Rectal smooth muscle tissue (tissue), 1 donor: ENCODE data around the gene C19orf12.

Experiments used
- H3K27ac ChIP-seq: one replicate; pipeline ENCODE4 v1.7.0; 2013; ENCODE audit warnings: low read depth, low read length, inconsistent platforms
- H3K27me3 ChIP-seq: one replicate; pipeline ENCODE4 v1.7.0; 2013; ENCODE audit warnings: low read length; ENCODE audit not compliant: control insufficient read depth, insufficient read depth
- H3K36me3 ChIP-seq: one replicate; pipeline ENCODE4 v1.7.0; 2013; ENCODE audit warnings: low read length; ENCODE audit not compliant: control insufficient read depth, insufficient read depth
- H3K4me1 ChIP-seq: one replicate; pipeline ENCODE4 v1.7.0; 2013; ENCODE audit warnings: low read length; ENCODE audit not compliant: control insufficient read depth, insufficient read depth
- H3K4me3 ChIP-seq: one replicate; pipeline ENCODE4 v1.7.0; 2013; ENCODE audit warnings: low read length
- H3K9ac ChIP-seq: one replicate; pipeline ENCODE4 v1.7.0; 2013; ENCODE audit warnings: low read length

The C19orf12 gene

DNA sequence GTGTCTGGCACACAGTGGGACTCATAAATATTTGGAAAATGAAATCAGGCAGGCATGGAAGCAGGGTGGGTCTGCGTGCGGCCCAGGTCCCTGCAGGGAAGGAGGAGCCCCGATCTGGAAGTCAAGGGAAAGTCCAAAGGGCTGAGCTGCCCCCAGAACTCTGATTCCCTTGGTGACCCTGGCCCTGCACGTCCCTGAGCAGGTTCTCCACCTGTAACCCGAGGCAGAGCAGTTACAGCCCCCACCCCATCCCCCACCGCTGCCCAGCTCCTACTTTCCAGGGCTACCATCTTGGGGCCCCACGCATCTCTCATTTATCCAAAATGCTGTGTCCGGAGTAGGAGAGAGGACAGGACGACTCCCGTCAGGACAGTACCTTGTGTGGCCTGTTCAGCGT, 47.7 kb downstream of the C19orf12 start:
- H3K27ac ChIP-seq, result peak overlapping the region; percentile 69
- H3K4me3 ChIP-seq, result peak overlapping the region; percentile 84
- no peaks in the 10 kb centered on the region for H3K27me3 ChIP-seq
- no peak overlapping the region for H3K9ac ChIP-seq
- no peaks in the 10 kb centered on the region for H3K36me3 ChIP-seq
- H3K4me1 ChIP-seq, result peaks cover 24% of the 10 kb centered on the region

DNA sequence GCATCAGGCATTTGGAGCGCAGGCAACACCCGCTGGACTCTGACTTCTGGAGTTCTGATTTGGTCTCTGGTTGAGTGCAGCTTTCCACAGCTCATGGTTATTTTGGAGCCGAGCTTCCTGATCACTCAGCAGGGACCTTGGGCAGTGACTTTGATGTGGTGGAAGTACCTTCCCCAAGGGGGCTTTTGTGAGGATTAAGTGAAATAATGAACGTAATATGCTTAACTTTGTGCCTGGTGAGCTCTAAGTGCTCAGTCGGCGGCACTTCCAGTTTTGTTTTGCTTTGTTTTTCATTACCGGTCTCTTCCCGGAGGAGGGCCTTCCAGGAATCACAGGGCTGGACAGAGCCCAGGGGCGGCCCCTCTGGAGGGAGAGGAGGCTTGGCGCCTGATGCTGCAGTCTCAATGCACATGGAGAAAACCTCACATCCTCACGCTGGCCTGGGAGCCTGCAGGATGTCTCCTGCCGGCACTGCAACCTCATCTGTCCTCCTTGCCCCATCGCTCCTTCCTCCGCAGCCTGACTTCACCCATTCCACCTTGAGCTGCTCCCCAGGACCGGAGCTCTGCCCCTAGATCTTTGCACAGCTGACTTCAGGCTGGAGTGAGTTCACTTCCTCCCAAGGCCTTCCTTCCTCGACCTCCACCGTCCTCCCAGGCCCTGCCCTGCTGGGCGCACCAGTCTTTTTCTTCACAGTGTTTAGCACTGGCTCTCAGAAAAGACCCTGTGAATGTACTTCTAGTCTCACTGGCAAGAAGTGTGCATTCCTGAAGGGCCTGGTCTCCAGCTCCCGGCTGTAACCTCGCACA, 48.3 kb downstream of the C19orf12 start:
- H3K36me3 ChIP-seq, result no peaks in the 10 kb centered on the region
- H3K27me3 ChIP-seq, result no peaks in the 10 kb centered on the region
- H3K27ac ChIP-seq, result peak overlapping the region; percentile 69
- peak overlapping the region; percentile 84 for H3K4me3 ChIP-seq
- no peak overlapping the region for H3K9ac ChIP-seq
- H3K4me1 ChIP-seq, result peaks cover 30% of the 10 kb centered on the region

DNA sequence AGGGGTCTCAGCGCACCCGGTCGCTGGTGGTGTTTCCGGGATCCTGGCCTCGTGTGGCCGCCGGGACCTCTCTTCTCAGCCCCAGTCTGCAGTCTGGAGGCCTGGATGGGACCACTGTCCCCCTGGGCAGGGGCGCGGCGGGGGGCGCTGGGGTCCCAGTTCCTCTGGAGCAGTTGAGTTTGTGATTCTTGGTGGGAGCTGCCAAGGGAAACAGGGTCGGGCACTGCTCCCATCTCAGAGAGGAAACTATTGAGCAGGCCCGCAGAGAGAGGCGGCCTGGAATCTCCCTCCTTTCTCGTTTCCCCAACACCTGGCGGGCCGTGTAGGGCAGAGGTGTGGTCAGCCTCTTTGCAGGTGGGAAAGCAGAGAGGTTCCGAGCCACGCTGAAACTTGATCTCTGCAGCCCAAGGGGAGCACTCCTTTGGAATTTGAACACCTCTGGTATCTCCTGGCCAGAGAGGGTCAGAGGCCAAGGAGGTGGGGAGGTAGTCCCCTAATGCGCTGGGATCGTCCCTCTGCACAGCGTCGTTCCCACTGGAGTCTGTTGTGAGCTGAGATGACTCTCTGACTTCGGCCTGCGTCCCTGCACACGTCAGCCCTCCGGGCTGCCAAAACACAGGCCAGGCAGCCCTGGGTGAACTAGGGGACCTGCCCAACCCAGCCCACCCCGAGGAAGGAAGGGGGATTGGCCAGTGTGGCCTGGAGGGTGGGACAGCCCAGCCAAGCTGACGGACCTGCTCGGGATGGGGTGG, 49.1 kb downstream of the C19orf12 start:
- Histone ChIP-seq H3K27me3 (no peaks in the 10 kb centered on the region), H3K4me3 (peak overlapping the region; percentile 84), H3K4me1 (peaks cover 25% of the 10 kb centered on the region), H3K9ac (peak overlapping the region; percentile 24), H3K27ac (peak overlapping the region; percentile 69), H3K36me3 (no peaks in the 10 kb centered on the region)

DNA sequence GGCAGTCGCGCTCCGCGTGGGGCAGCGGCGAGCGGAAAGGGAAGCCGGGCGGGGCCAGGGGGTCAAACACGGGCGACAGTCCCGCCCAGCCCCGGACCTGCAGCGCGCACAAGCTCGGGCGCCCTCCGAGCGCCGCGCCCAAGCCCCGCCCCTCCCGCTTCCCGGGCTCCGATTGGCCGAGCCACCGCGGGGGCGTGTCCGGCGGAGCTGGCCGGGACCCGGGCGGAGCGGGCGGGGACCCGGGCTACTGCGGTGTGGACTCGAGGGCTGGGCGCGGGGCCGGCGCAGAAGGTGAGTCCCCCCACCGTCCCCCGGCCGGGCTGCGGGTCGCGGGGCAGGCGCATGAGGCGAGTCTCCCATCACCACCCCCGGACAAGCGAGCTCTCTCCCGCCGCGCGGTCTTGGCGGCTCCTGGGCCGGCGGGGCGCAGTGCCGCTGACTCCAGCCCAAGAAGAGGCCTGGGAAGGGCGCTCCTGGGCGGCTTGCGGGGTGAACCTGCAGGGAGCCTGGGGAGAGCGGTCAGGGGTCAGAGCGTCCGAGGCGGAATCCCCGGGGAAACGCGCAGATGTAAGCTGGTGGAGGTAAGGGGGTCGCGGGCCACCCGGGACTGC, 49.7 kb downstream of the C19orf12 start, which contains the start of gene PLEKHF1:
PLEKHF1 (plus strand) TSS at position 247 of the 611 bp plus-strand sequence. CDS start 8,379 bp downstream, outside the sequence.
- Histone ChIP-seq H3K9ac (peak within 1 kb of the TSS; percentile 24), H3K4me1 (peaks cover 25% of the 10 kb centered on the region), H3K4me3 (peak within 1 kb of the TSS; percentile 84), H3K27ac (peak within 1 kb of the TSS; percentile 69), H3K27me3 (no peaks in the 10 kb centered on the region), H3K36me3 (no peaks in the 10 kb centered on the region)

DNA sequence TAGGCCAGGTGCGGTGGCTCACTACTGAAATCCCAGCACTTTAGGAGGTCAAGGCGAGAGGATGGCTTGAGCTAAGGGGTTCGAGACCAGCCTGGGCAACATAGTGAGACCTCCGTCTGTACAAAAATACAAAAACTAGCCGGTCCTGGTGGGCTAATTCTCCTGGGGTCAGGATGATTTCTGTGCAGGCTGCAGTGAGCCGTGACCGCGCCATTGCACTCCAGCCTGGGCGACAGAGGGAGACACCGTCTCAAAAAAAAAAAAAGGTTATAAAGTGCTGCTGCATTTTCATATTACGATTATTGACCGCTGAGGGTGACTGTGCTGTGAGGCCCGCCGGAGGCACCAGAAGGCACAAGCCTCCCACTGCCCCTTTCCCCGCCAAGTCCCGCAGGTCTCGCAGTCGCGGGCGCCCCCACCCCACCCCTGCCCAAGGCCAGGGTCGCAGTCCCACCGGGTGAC, 50.3 kb downstream of the C19orf12 start:
- Histone ChIP-seq H3K36me3 (no peaks in the 10 kb centered on the region), H3K4me3 (peak overlapping the region; percentile 62), H3K27me3 (no peaks in the 10 kb centered on the region), H3K27ac (peak overlapping the region; percentile 56), H3K9ac (no peak overlapping the region), H3K4me1 (peaks cover 25% of the 10 kb centered on the region)

DNA sequence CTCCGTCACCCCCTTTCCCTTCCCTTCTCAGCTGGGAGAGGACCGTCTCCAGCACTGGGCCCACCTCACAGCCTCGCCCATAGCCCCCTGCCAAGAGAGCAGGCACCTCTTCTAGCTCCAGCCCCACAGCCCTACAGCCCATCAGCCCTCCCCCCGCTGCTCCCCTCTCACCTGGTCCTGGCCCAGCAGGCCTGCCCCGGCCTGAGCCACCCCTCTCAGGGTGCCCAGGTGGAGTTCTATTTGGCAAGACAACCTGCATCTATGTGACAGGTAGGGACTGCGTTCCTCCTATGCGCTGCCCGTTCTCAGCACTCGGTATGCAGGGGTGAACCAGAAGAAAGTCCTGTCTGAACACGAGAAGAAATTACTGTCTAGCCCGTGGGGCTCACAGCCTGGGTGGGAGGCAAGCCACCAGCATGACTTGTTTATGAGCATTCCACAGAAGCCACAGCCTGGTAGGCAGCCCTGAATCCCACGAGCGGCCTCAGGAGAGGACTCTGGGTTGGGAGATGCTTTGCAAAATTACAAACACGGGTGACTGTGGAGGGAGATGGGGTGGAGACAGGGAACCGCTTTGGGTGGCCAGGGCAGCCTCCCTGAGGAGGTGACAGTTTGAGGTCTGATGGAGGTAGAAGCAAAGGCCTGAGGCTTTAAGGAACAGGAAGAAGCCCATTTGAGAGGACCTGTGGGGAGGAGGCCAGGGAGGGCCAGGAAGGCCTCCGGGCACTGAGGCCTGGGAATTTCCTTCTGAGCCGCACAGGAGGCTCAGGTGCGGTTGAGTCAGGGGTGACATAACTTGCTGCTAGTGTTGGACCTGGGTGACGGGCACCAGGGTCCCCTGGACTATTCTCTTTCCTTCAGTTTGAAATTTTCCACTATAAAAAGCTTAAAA, 51.0 kb downstream of the C19orf12 start:
- H3K4me1 ChIP-seq, result peaks cover 25% of the 10 kb centered on the region
- no peaks in the 10 kb centered on the region for H3K36me3 ChIP-seq
- no peak overlapping the region for H3K9ac ChIP-seq
- H3K27me3 ChIP-seq, result no peaks in the 10 kb centered on the region
- no peak overlapping the region for H3K27ac ChIP-seq
- peak overlapping the region; percentile 62 for H3K4me3 ChIP-seq

DNA sequence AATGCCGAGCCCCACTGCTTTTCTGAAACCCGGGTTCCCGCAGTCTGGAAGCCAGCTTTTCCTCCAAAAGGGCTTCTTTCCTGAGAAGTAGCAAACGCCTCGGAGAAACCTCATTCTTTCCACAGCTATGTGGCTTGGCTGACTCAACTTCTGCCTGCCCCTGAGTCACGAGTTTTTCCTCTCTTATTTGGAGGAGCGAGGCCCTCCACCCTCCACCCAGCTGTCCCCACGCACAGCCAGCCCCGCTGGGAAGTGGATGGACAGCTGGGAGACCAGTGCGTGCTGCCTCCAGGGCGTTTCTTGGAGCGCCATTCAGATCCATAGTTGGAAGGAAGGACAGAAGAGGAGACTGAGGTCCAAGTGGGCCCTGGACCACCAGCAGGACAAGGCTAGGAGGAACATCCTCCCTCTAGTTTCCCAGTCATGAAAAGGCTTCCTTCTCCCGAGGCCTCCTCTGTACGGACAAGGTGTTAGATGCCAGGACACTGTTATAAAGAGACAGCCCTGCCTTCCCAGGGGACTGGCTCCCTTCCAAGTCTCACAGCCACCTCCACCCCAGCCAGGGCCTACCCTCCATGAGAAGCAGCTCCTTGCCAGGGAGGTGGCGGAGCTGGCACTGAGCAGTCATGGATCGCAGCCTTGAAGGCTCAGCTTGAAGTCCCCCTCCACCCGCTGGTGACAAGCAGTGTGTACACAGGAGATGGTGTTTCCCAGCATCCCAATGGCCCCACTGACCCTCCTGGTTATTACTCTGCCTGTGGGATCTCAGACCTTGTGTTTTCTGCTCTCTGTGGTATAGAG, 52.3 kb downstream of the C19orf12 start:
- H3K4me3 ChIP-seq, result no peak overlapping the region
- peak overlapping the region; percentile 84 for H3K27ac ChIP-seq
- peaks cover 25% of the 10 kb centered on the region for H3K4me1 ChIP-seq
- no peak overlapping the region for H3K9ac ChIP-seq
- H3K36me3 ChIP-seq, result no peaks in the 10 kb centered on the region
- no peaks in the 10 kb centered on the region for H3K27me3 ChIP-seq

DNA sequence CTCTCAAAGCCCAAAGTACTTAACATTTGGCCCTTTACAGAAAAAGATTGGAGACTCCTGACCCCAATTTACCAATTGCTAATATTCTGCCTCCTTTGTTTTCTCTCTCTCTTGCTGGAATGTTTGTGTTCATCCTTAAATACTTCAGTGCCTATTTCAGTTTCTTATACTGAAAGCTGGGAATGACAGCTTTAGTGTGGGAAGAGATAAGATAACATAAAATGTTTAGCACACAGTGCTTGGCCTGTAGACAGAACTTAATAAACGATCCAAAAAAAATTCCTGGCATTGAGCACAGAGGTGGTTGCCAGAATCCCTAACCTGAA, 52.8 kb downstream of the C19orf12 start:
- Histone ChIP-seq H3K27me3 (no peaks in the 10 kb centered on the region), H3K36me3 (no peaks in the 10 kb centered on the region), H3K4me1 (peaks cover 24% of the 10 kb centered on the region), H3K9ac (no peak overlapping the region), H3K27ac (peak overlapping the region; percentile 84), H3K4me3 (peak overlapping the region; percentile 5)

DNA sequence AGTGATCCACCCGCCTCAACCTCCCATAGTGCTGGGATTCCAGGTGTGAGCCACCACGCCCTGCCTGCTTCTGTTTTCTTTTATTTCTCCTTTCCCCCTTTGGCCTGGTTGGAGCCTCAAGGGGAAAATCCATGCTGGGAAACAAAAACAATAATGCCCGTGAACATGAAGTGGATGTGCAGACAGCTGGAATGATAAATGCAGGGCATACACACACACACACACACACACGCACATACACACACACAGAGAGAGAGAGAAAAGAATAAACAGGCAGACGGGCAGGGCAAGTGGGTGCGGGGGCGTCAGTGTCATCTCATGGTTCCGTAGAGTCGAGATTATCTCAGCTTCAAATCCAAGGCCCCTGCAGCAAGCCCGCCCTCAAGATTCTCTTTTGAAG, 54.2 kb downstream of the C19orf12 start:
- Histone ChIP-seq H3K36me3 (no peaks in the 10 kb centered on the region), H3K4me1 (peaks cover 19% of the 10 kb centered on the region), H3K4me3 (no peak overlapping the region), H3K27me3 (no peaks in the 10 kb centered on the region), H3K27ac (no peak overlapping the region), H3K9ac (no peak overlapping the region)

DNA sequence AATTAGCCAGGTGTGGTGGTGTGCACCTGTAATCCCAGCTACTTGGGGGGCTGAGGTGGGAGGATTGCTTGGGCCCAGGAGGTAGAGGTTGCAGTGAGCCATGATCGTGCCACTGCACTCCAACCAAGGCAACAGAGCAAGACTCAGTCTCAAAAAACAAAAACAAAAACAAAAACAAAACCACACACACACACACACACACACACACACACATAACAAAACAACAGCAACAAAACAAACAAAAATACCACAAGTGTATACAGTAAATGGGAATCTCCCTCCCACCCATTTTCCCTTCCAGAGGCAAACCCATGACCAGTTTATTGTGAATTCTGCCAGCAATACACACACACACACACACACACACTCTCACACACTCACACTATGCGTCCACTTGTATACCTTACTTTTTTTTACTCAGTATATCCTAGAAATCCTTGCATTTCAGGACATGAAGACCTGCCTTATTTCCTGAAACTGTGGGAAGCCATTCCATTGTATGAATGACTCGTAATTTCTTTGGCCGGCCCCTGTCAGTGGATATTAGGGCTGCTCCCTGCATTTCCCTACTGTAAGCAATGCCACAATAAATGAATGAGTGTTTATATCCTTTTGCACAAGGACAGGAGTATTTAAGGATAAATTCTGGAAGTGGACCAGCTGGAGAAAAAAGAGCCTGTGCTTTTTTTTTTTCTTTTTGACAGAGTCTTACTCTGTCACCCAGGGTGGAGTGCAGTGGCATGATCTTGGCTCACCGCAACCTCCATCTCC, 56.7 kb downstream of the C19orf12 start:
- no peak overlapping the region for H3K4me3 ChIP-seq
- peaks cover 16% of the 10 kb centered on the region for H3K4me1 ChIP-seq
- H3K27me3 ChIP-seq, result no peaks in the 10 kb centered on the region
- no peaks in the 10 kb centered on the region for H3K36me3 ChIP-seq
- no peak overlapping the region for H3K27ac ChIP-seq
- no peak overlapping the region for H3K9ac ChIP-seq
